NCI-H748 treated with DMSO at 0.1 percent for 48 hours (cell line): ENCODE results near the gene CDX1.
A peak's percentile ranks its signal among the peaks of the same experiment; 100 is the strongest.

ENCODE experiments used
- DNase-seq: peaks from one replicate; lab custom pipeline; 2025; lab: John Stamatoyannopoulos, UW

CDX1 gene

DNA sequence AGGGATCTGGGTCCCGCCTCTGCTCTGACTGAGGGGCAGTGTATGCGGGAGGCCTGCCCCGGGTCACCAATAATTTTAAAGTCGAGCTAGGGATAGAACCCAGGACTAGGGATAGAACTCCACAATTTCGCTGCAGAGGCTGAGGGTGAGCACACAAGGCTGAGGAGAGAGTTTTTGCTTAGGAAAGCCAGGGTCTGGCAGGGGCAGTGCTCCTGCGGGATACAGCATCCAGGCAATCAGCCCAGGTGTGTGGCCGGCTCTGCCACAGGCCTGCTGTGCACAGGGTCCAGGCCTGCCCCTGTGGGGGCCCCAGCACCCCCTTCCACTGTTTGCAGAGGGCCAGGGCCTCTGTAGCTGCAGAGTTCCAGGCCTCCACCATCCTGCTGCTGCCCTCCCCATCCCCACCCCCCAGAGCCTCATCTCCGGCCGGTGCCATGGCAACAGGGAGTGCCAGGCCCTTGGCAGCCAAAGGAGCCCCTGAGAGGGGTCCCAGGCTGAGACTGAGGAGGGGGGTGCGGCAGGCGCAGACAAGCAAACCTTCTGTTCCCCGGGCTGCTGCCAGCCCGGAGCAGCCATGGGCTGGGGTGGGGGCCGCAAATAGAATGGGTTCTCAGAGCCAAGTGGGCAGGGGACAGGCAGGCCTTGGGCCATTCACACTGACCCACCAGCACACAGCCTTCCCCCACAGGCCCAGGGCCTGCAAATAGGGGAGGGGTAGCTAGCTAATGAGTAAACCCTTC, 19.5 kb upstream of the CDX1 start:
- DNase-seq = no peak

GRCh38 chr5:150147670-150148069, 18.9 kb upstream of the CDX1 start:
- DNase-seq = no peak

DNA sequence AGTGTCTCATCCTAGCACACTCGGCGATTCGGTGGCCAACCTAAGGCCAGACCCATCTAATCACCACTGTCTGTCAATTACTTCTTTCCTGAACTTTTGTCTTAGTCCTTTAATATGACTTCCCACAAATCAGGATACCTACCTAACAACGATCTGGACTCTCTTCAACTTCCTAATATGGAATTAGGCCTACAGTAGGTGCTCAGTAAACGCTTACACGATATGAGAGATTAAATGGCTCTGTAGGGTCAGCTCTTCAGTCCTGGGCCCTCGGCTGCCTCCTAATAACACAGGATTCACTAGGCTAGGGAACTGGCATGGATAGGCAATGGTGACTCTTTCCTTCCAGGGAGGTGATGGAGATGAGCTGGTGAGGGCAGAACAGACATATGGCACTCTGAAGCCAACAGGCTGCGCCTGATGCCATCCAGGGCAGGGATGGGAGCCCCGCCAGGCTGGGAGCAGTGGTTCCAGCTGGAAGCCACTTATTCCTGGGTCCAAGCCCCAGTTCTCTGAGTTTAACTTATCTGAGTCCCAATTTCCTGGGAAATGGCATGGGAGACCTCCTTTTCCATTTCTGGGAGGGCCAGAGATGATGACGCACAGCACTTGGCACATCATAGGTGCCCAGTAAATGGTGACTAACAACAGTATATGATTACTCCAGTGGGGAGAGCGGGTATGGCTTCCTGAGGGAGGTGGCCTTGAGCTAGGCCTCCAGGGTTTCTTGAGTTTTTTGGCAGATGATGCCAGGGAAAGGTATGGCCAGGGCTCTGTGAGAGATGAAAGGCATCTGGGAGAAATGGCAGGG, 18.3 kb upstream of the CDX1 start:
- DNase-seq = no peak

DNA sequence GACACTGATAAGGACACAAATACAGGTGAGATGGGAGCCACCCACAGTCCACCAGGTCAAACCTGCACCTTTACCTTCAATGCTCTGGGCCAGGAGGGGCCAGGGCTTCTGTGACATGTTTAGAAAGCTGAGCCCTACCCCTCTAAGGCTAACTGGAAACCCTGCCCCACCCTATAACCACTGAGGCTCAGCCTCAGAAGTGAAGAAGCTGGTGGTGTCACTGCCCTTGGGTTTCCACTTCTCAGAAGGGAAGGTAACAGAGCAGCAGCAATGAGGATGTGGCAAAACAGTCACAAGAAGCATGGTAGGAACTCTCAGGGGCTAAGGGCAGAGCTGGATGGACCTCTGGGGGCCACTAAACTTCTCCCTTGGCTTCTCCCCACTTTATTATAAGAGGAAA, 17.0 kb upstream of the CDX1 start:
- no peak for DNase-seq

DNA sequence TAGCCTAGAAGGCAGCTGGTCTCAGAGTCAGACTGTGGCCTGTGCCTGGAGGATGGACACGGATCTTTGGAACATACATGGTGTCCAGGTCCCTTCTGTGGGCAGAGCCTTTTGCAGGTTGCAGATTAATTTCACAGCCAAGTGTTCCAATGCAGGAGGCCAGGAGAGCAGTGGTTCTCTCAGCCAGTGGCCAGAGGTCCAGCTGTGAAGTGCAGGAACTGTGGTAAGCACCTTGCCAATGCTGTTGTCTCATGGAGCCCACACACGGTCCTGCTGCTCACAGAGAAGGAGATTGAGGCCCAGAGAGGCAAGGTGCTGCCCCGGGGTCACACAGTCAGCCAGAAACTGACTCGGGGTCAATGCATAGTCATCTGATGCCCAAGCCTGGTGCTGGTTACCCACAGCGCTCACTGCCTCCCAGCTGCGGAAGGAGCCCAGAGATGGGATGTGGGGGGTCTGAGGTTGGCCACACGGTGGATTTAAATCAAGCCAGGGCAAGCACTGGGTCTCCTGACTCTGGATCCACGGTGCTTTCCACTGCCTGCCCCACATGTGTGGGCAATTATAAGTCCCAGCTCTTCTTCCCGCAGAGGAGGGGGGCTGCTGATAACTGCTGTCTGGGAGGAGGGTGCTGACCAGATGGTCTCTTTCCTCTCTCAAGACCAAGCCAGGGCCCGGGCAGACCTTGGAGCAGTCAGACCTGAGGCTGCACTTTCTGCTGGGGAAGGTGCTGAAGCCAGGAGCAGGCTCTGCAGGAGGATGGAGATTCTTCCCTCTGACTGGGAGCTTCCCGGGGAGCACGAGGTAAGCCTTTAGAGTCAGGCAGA, 13.7 kb upstream of the CDX1 start:
- no peak for DNase-seq

DNA sequence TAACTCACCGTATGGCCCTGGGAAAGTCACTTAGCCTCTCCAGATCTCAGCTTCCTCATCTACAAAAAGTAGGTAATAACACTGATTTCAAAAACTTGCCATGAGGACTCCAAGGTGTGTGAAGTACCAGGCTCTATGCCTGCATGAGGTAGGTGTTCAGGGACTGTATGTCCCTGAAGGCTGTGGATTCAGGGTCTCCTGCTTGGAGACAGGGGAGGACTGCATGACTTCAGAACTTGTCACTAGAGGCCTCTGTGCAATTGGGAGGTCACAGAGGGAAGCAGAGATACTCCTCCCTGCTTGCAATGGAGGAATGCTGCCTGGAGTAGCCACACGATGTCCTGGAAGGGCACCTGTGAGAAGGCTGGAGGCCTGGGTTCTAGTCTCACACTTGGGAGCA, 13.1 kb upstream of the CDX1 start:
- no peak for DNase-seq

GRCh38 chr5:150153957-150154617, 12.5 kb upstream of the CDX1 start:
- no peak for DNase-seq

DNA sequence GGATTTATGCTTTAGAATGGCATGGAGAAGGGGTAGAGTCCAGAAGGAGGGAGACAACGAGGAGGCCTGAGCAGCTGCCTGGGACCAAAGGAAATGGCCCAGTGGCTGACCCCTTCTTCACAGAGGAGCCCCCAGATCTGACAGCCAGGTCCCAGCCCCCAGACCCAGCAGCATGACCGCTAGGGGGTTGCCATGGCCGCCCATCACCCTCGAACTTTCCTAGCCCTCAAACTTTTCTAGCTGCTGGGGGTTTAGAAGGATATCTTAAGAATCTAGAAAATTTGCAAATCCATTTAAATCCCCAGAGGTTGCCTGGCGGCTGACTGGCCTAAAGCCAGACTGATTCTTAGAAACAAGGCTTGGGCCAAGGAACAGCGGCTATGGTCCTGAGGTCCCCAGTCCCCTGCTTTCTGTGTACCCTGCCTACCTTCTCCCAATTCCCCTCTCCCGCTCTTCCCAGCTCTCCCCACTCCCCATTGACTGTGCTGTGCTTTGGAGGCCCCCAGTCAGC, 11.9 kb upstream of the CDX1 start:
- no peak for DNase-seq

DNA sequence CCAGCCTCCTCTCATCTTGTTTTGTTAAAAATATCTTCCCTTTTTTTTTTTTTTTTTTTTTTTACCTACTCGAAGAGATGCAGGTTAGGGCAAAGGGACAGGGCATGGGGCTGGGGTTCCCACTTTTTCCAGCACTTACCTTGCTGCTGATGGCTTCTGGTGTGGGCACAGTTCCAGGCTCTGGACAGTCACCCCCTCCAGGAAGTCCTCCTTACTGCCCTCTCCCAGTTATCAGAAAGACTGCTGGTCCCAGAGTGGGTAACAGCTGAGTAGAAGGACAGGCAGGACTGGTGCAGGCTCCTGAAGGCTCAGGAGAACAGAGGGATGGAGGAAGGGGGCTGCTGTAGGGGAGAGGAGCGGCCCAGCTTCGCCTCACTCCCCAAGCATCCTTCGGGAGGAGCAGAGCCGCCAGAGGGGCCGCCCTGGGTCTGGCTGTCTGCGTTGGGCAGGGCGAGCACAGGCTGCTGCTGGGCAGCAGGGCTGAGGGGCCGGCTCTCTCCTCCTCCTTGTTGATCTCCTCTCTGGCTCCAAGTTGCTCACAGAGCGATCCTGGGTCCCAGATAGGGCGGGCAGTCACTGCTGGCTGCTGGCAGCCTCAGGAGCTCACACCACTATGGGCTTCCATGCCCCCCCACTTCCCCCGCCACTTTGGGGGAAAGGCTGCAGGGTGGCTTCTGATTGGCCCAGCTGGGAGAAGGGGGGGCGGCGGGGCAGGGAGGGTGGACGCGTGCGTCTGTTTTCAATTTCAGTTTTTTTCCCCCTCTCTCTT, 11.1 kb upstream of the CDX1 start, which contains the start of gene PDGFRB:
Gene PDGFRB, minus strand, starts transcription at position 588 of the 769 bp plus-strand sequence. CDS start 18,798 bp downstream, outside the sequence.
- DNase-seq = peak; percentile 2

- DNase-seq = no peak
Observed at GRCh38 chr5:150156027-150156368, 10.6 kb upstream of the CDX1 start.

DNA sequence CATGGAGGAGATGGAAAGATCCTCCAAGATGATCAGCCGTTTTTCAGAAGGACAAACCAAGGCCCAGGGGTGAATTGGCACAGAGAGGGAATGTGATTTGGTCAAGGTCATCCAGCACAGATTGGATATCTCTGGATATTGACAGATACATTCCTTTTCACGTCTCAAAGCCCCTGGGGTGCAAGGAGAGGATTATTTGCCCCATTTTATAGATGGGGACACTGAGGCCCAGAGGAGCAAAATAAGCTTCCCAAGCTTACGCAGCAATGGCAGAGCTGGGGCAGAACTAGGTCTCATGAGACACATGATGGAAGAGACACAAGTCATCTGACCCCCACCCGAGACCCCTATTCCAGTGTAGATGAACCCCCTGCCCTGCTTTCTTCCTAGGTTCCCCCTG, 10.0 kb upstream of the CDX1 start:
- DNase-seq = no peak

GRCh38 chr5:150157168-150157567, 9.4 kb upstream of the CDX1 start:
- DNase-seq = no peak

GRCh38 chr5:150158170-150158949, 8.2 kb upstream of the CDX1 start:
- DNase-seq = no peak

DNA sequence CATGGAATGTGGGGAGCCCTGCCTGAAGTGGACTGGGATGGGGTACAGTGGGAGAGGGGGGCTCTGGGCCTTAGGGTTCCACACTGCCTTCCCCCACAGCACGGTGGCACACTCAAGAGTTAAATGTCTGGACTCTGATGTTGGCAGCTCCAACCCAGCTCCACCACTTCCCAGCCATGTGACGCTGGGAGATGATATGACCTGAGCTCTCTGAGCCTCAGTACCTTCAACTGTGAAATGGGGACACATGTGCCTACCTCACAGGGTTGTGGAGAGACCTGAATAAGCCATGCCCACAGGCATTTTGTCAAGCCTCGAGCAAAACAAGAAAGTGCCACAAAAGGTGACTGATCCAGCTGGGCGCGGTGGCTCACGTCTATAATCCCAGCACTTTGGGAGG, 7.5 kb upstream of the CDX1 start:
- no peak for DNase-seq

- no peak for DNase-seq
Observed at GRCh38 chr5:150159741-150160179, 6.8 kb upstream of the CDX1 start.

GRCh38 chr5:150160448-150161081, 6.0 kb upstream of the CDX1 start:
- no peak for DNase-seq

DNA sequence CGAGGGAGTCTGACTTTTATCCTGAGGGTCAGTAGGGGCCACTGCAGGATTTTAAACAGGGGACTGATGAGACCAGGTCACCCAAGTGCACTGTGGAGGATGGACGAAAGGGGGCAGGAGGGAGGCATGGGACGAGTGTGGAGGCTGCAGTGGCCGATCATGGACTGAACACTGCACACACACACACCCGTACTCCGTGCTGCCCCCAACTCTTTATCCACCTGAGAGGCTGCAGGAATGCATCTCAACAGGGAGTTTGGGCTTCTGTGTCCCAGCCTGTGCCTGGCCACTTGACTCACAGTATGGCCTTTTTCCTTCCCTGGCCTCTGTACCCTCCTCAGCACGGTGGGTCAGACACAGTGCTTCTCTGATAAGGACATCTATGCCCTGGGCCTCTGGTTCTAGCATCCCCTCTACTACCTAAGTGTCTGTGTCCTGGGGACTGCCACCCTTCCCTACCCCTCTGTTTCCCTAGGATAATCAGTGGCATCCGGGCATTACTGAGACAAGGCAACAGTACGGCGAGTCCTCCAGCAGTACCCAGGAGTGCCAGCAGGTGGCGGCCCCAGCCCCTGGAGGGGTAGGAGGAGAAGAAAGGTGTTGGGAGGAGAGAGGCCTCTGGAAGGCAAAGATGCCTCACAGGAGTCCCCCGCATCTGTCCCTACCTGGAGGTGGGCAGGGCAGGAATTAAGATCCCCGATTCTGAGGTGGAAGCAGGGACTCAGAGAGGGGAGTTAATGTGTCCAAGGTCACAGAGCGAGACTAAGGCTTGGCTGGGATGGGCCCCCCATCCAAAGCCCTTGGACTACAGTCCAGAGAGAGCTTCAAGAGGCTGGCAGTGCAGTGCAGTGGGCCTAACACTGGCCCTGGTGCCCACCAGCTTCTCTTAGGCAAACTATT, 5.1 kb upstream of the CDX1 start:
- DNase-seq = peak; percentile 16

GRCh38 chr5:150162142-150162513, 4.5 kb upstream of the CDX1 start:
- no peak for DNase-seq

- no peak for DNase-seq
Observed at GRCh38 chr5:150163035-150163434, 3.5 kb upstream of the CDX1 start.
